Heart right ventricle (tissue), 16 donors: ENCODE results near the gene TPST2. TPM values are rescaled to one million over a fixed set of nuclear protein-coding genes. Genes with fewer than 3 reads are reported as not detected.

Experiments
- ATAC-seq, 8 donors: fragments of 200-7000 bp; cut with Tn5 transposase; one replicate each; pipeline ENCODE4 v1.9.1; 2020; ENCODE audit warnings: mild to moderate bottlenecking in 8 of 8, moderate library complexity in 8 of 8, moderate number of reproducible peaks in 1 of 8
- DNase-seq, 2 donors: peaks; one replicate each; pipeline ENCODE4 v3.0.0-alpha.2; 2020
- H3K27ac ChIP-seq, 10 donors: fragments of 200-600 bp; sonication (generic) in 2 of 10; one replicate each; pipeline versions ENCODE4 v1.5.0 to v1.8.0; 2020 to 2022; ENCODE audit warnings: mild to moderate bottlenecking in 3 of 10
- H3K27me3 ChIP-seq, 7 donors: fragments of 200-600 bp; one replicate each; pipeline ENCODE4 v1.8.0; 2021 to 2022; ENCODE audit warnings: mild to moderate bottlenecking in 2 of 7
- H3K36me3 ChIP-seq, 9 donors: fragments of 200-600 bp; sonication (generic) in 1 of 9; one replicate each; pipeline versions ENCODE4 v1.5.0 to v1.8.0; 2020 to 2022; ENCODE audit warnings: mild to moderate bottlenecking in 2 of 9
- H3K4me1 ChIP-seq, 9 donors: fragments of 200-600 bp; sonication (generic) in 1 of 9; one replicate each; pipeline versions ENCODE4 v1.5.0 to v1.8.0; 2020 to 2022; ENCODE audit warnings: mild to moderate bottlenecking in 4 of 9
- H3K4me3 ChIP-seq, 10 donors: fragments of 200-600 bp; sonication (generic) in 2 of 10; one replicate each; pipeline versions ENCODE4 v1.5.0 to v1.8.0; 2020 to 2022; ENCODE audit warnings: mild to moderate bottlenecking in 7 of 10, moderate library complexity in 2 of 10
- H3K9me3 ChIP-seq, 11 donors: fragments of 200-600 bp in 10 of 11; sonication (generic) in 2 of 11; one replicate each; pipeline versions ENCODE4 v1.5.0 to v1.8.0; 2013 to 2022; ENCODE audit warnings: mild to moderate bottlenecking in 2 of 11, control low read depth in 1 of 11, moderate library complexity in 1 of 11
- CTCF ChIP-seq, 9 donors: fragments of 200-600 bp; sonication (generic) in 2 of 9; IDR thresholded peaks; one replicate each; pipeline versions ENCODE4 v1.5.0 to v1.8.0; 2021 to 2022; ENCODE audit warnings: antibody characterized with exemption in 9 of 9, mild to moderate bottlenecking in 5 of 9, moderate library complexity in 1 of 9
- WGBS, 2 donors: extraction: QIAGEN DNeasy Blood & Tissue Kit; methylation state at CpG; one replicate each; pipeline ENCODE4 v1.1.7; 2013; ENCODE audit warnings: inconsistent platforms in 1 of 2; 5-methylcytosine and 5-hydroxymethylcytosine counted together
- intact Hi-C, 10 donors: fragments of 100-400 bp; cut with DNase I; formaldehyde crosslinking; loops; one replicate each; pipeline versions ENCODE4 v1.11.1 to v1.14.2; 2022
- polyA plus RNA-seq, 2 donors: library from polyadenylated mRNA; stranded (reverse); fragments of 200-250 nt; gene quantifications; one replicate each; pipeline ENCODE4 v1.2.3, GENCODE V29; 2013
- total RNA-seq, 10 donors: library from RNA; stranded (reverse); fragmentation: NEBNext Ultra II Directional in 3 of 10; extraction: Animal tissue kit (Norgen Biotek cat#: 25700) in 3 of 10; gene quantifications; one replicate each; pipeline versions ENCODE4 v1.2.1 to v1.2.4, GENCODE V29; 2021 to 2023
- donor health status: Arrhythmogenic right ventricular cardiomyopathy.
- donor health status: ischemic (EF 13 %, LVEDD 7.1; RV severe dilation, severe dysfunction).
- donor health status: healthy with polysubstance abuse.
- donor health status: DM: no; HTN: yes; CAD: no.
- donor health status: DM: no; HTN: no; CAD: no.
- donor health status: ischemic (EF 25% LVEDD 6.9; RV normal size, moderate dysfunction).
- donor health status: ischemic (EF 25% LVEDD 5.7; RV mildly dilated, moderate dysfunction).
- donor health status: healthy.
- donor health status: DM: yes; HTN: yes; CAD: no.
- donor health status: Ischemic cardiomyopathy.
- donor health status: ischemic (EF 35%, LVEDD 5.7; RV mildly dilated, moderate dysfunction).
- donor health status: nonischemic (EF 11% LVEDD 7.7; RV severe dilation, severe dysfunction).
- donor health status: DM: yes; HTN: yes; CAD: no.
- donor health status: PGD.
- donor health status: ischemic (EF 29% LVEDD 5.4; RV normal size, mild dysfunction).
- donor health status: nonischemic (EF 23%, LVEDD 6.1; RV moderate dilation, normal function).

The TPST2 gene
- total and polyA plus RNA-seq, 12 donors, result 11.1 to 41.5 (median 21.7) TPM

- intact Hi-C loops, result loop anchor here in 4 of 10 donors (5.0 to 10.0 kb wide), 4 partner anchors 46 to 69 kb away; partner anchors contain the start of gene TFIP11 (in 2 of the 4)
- H3K36me3 ChIP-seq, result peaks cover 0 to 30% (median 0%) of the 10 kb centered on the region in 9 donors
- TF ChIP-seq CTCF (IDR thresholded peaks at IDR 0.05), result no peak
- ATAC-seq (no peak), DNase-seq (no peak)
- H3K27me3 ChIP-seq, result no peaks in the 10 kb centered on the region
- 70 to 81% methylated on average over 1 of the region's 1 CpG for WGBS, 2 donors
- H3K27ac ChIP-seq, result no peak overlapping the region
- H3K4me1 ChIP-seq, result peaks cover 4 to 56% (median 37%) of the 10 kb centered on the region in 9 donors
- H3K9me3 ChIP-seq, result no peaks in the 10 kb centered on the region
- H3K4me3 ChIP-seq, result no peak overlapping the region
These were observed 8.9 kb downstream of the TPST2 start for GRCh38 chr22:26581026-26581425.

DNA sequence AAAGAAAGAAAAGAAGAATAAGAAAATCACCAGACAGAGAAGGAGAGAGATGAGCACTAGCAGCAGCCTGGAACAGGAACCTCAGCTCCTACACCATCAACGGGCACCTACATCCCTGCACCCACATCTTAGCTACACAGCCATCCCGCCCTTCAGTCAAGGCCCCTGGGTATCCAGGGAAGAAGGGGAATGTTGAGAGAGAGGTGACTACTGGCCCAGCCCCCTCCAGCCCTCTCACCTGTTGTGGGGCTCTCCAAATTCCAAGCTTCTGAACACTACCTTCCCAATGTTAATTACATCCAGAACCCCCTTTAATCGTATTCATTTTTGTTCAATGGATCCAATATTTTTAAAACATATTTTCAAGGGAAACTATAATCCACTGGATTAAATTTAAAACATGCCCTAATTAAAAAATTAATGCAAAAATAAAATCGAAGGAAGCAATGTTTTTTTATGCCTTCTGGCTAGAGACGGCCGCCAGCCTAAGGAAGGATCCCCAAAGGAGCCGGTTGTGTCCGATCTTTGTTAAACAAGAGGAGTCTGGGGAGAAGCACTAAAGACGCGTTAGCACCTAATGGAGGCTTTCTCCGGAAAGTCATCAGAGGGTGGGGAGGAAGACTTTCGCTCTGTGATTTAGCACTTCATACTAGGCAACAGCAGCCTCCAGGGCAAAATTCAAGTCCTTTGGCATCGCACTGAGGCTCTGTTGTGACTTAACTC, 9.5 kb downstream of the TPST2 start:
- intact Hi-C loops, result loop anchor here in 4 of 10 donors (5.0 to 10.0 kb wide), 4 partner anchors 46 to 68 kb away; partner anchors contain the start of gene TFIP11 (in 2 of the 4)
- 76 to 87% methylated on average over 13 of the region's 13 CpGs for WGBS, 2 donors

DNA sequence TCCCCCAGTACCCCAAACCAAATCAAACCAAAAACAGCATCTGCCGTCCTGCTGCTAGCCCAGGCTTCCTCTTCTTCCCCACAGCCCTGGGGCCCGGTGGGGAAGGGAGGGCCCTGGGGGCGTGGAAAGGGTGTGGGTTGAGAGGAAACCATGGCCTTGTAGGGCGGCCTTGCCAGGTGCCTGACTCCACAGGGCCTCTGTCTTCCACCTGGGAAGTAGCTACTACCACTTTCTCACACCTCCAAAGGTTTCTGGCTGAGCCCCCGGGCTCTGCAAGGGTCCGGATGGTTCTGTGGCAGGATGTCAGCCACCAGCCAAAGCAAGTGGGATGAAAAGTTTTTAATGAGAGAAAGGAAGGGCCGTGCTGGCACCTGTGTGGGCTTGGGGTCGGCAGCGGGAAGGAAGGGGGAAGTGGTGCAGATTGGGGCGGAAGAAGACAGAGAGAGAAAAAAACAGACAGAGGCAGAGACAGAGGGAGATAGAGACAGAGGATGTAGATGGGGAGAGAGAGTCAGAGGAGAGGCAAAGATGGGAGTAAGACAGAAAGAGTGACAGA, 10.5 kb downstream of the TPST2 start:
- TF ChIP-seq CTCF (IDR thresholded peaks at IDR 0.05), result no peak
- no peaks in the 10 kb centered on the region for H3K27me3 ChIP-seq
- H3K36me3 ChIP-seq, result peaks cover 0 to 30% (median 0%) of the 10 kb centered on the region in 9 donors
- H3K4me3 ChIP-seq, result peak overlapping the region in 1 of 10 donors; percentile 12
- DNase-seq, result peak; percentile 15 to 25
- peak in 6 of 8 donors; percentile 25 to 68 (median 42) for ATAC-seq
- intact Hi-C loops, result no loop called here
- H3K4me1 ChIP-seq, result peaks cover 3 to 56% (median 26%) of the 10 kb centered on the region in 9 donors
- WGBS, 2 donors, result 58 to 60% methylated on average over 10 of the region's 10 CpGs
- H3K9me3 ChIP-seq, result no peaks in the 10 kb centered on the region
- peak overlapping the region in 2 of 10 donors; percentile 22 to 73 for H3K27ac ChIP-seq

More for the DNA sequence above, 9.5 kb downstream of the TPST2 start:
- Histone ChIP-seq H3K4me1 (peaks cover 6 to 56% (median 35%) of the 10 kb centered on the region in 9 donors), H3K9me3 (no peaks in the 10 kb centered on the region), H3K27ac (peak overlapping the region in 1 of 10 donors; percentile 73), H3K27me3 (no peaks in the 10 kb centered on the region), H3K36me3 (peaks cover 0 to 30% (median 0%) of the 10 kb centered on the region in 9 donors), H3K4me3 (no peak overlapping the region)
- no peak for ATAC-seq
- no peak for DNase-seq
- no peak for TF ChIP-seq CTCF (IDR thresholded peaks at IDR 0.05)

GRCh38 chr22:26577081-26577480, 12.9 kb downstream of the TPST2 start:
- no peaks in the 10 kb centered on the region for H3K9me3 ChIP-seq
- intact Hi-C loops, result no loop called here
- H3K27ac ChIP-seq, result no peak overlapping the region
- DNase-seq, result no peak
- peaks cover 3 to 77% (median 26%) of the 10 kb centered on the region in 9 donors for H3K4me1 ChIP-seq
- TF ChIP-seq CTCF (IDR thresholded peaks at IDR 0.05), result no peak
- ATAC-seq, result no peak
- H3K27me3 ChIP-seq, result no peaks in the 10 kb centered on the region
- peaks cover 0 to 23% (median 0%) of the 10 kb centered on the region in 9 donors for H3K36me3 ChIP-seq
- H3K4me3 ChIP-seq, result no peak overlapping the region
- WGBS, 2 donors, result 97 to 99% methylated on average over 6 to 7 of the region's 7 CpGs
